MCF 10A (cell line): ENCODE results near the gene PEBP1. TPM values are rescaled to one million over a fixed set of nuclear protein-coding genes. Genes with fewer than 3 reads are reported as not detected.
A peak's percentile ranks its signal among the peaks of the same experiment; 100 is the strongest.

Experiments used
- BruUV-seq: library from RNA; stranded (reverse); fragments of 400-500 nt; replicated peaks from 2 replicates; lab custom pipeline; 2021; lab: Mats Ljungman, UMichigan
- CTCF ChIA-PET: fragments of 300-600 bp; sonication (Branson Sonifier 250); formaldehyde crosslinking; extraction: SDS; loops from one replicate; lab custom pipeline; 2021; ENCODE audit warnings: antibody characterized with exemption, inconsistent platforms; lab: Yijun Ruan, JAX
- POLR2A ChIA-PET: fragments of 300-600, 350-650 bp; sonication (Branson Sonifier 250); formaldehyde crosslinking; extraction: SDS; loops from one replicate; lab custom pipeline; 2020; ENCODE audit warnings: antibody characterized with exemption, inconsistent platforms; lab: Yijun Ruan, JAX
- DNase-seq: peaks from one replicate; pipeline ENCODE4 v3.0.0-alpha.2; 2018; ENCODE audit not compliant: unreplicated experiment
- H3K27ac Mint-ChIP-seq: one replicate; pipeline ENCODE4 v1.8.0; 2022; ENCODE audit warnings: mild to moderate bottlenecking, low read depth, mixed read lengths; ENCODE audit not compliant: unreplicated experiment
- H3K27me3 Mint-ChIP-seq: one replicate; pipeline ENCODE4 v1.8.0; 2022; ENCODE audit warnings: mixed read lengths; ENCODE audit not compliant: insufficient read depth, unreplicated experiment
- H3K36me3 Mint-ChIP-seq: one replicate; pipeline ENCODE4 v1.8.0; 2022; ENCODE audit warnings: mild to moderate bottlenecking, moderate library complexity, mixed read lengths; ENCODE audit not compliant: insufficient read depth, unreplicated experiment
- H3K4me1 Mint-ChIP-seq: one replicate; pipeline ENCODE4 v1.8.0; 2022; ENCODE audit warnings: mixed read lengths; ENCODE audit not compliant: insufficient read depth, unreplicated experiment
- H3K4me3 Mint-ChIP-seq: one replicate; pipeline ENCODE4 v1.8.0; 2022; ENCODE audit warnings: mild to moderate bottlenecking, moderate library complexity, mixed read lengths; ENCODE audit not compliant: unreplicated experiment
- H3K9me3 Mint-ChIP-seq: one replicate; pipeline ENCODE4 v1.8.0; 2022; ENCODE audit warnings: mixed read lengths; ENCODE audit not compliant: unreplicated experiment
- intact Hi-C: fragments of 100-400 bp; cut with micrococcal nuclease; formaldehyde crosslinking; loops from 2 replicates; pipeline ENCODE4 v1.14.1; 2022
- total RNA-seq: library from RNA; stranded (reverse); gene quantifications from 2 replicates; pipeline ENCODE4 v1.2.3, GENCODE V29; 2022
- TF ChIP-seq, protein P1 (sequence below): fragments of 200-600 bp; IDR thresholded peaks from one replicate; pipeline ENCODE4 v1.8.0; 2022; ENCODE audit warnings: antibody characterized with exemption, mild to moderate bottlenecking; ENCODE audit not compliant: unreplicated experiment

Gene PEBP1
- total RNA-seq, 1 experiment from 2014 or later: 117 TPM

DNA sequence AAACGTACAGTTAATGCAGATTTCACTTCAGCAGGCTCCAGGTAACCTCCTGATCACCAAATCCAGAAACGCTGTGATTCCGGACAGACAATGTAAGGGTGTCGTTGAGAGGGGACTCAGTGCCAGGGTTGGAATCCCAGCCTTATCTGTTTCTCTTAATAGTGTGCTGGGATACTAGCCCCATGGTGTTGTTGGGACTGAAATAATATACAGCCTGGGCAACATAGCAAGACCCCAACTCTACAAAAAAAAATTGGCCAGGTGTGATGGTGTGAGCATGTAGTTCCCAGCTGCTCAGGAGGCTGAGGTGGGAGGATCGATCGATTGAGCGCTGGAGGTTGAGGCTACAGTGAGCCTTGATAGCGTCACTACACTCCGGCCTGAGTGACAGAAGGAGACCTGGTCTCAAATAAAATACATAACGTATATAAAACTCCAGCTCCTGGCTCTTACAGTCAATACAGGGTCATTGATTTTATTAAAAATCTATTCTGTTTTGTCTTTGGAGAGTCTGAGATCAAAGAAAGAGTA is 1.3 kb downstream of the PEBP1 start:
- peak overlapping the region; percentile 47 for H3K27ac Mint-ChIP-seq
- H3K27me3 Mint-ChIP-seq: no peaks in the 10 kb centered on the region
- H3K36me3 Mint-ChIP-seq: peaks cover 34% of the 10 kb centered on the region
- TF ChIP-seq, protein P1, sequence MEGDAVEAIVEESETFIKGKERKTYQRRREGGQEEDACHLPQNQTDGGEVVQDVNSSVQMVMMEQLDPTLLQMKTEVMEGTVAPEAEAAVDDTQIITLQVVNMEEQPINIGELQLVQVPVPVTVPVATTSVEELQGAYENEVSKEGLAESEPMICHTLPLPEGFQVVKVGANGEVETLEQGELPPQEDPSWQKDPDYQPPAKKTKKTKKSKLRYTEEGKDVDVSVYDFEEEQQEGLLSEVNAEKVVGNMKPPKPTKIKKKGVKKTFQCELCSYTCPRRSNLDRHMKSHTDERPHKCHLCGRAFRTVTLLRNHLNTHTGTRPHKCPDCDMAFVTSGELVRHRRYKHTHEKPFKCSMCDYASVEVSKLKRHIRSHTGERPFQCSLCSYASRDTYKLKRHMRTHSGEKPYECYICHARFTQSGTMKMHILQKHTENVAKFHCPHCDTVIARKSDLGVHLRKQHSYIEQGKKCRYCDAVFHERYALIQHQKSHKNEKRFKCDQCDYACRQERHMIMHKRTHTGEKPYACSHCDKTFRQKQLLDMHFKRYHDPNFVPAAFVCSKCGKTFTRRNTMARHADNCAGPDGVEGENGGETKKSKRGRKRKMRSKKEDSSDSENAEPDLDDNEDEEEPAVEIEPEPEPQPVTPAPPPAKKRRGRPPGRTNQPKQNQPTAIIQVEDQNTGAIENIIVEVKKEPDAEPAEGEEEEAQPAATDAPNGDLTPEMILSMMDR: no peak
- TSS peak; percentile 61 for BruUV-seq
- CTCF ChIA-PET: interaction anchor here (0.7 to 4.1 kb wide), 9 partner anchors 17 to 294 kb away, joined by 3 to 29 read pairs (median 4); partner anchors contain the start of genes SUDS3 and VSIG10
- POLR2A ChIA-PET: interaction anchor here (0.5 to 3.7 kb wide), 10 partner anchors 16 to 1325 kb away, joined by 3 to 33 read pairs (median 8); partner anchors contain the start of genes SUDS3, TAOK3, VSIG10 and WSB2
- H3K4me3 Mint-ChIP-seq: peak overlapping the region; percentile 84
- DNase-seq: no peak
- no peaks in the 10 kb centered on the region for H3K9me3 Mint-ChIP-seq
- intact Hi-C loops: no loop called here
- H3K4me1 Mint-ChIP-seq: peaks cover 7% of the 10 kb centered on the region

GRCh38 chr12:118140825-118141224 is 4.9 kb downstream of the PEBP1 start:
- H3K36me3 Mint-ChIP-seq: peaks cover 70% of the 10 kb centered on the region
- no peak overlapping the region for H3K4me3 Mint-ChIP-seq
- H3K27ac Mint-ChIP-seq: no peak overlapping the region
- no peaks in the 10 kb centered on the region for H3K9me3 Mint-ChIP-seq
- intact Hi-C loops: no loop called here
- no TSS peak for BruUV-seq
- H3K27me3 Mint-ChIP-seq: no peaks in the 10 kb centered on the region
- TF ChIP-seq, protein P1: no peak
- ChIA-PET POLR2A (interaction anchor here (1.5 kb wide), 1 partner anchor 9 kb away, joined by 4 read pairs; no protein-coding TSS in a partner anchor), CTCF (interaction anchor here (0.6 to 3.1 kb wide), 7 partner anchors 17 to 266 kb away, joined by 3 to 21 read pairs (median 9); partner anchors contain the start of gene SUDS3)
- no peak for DNase-seq
- peaks cover 10% of the 10 kb centered on the region for H3K4me1 Mint-ChIP-seq

DNA sequence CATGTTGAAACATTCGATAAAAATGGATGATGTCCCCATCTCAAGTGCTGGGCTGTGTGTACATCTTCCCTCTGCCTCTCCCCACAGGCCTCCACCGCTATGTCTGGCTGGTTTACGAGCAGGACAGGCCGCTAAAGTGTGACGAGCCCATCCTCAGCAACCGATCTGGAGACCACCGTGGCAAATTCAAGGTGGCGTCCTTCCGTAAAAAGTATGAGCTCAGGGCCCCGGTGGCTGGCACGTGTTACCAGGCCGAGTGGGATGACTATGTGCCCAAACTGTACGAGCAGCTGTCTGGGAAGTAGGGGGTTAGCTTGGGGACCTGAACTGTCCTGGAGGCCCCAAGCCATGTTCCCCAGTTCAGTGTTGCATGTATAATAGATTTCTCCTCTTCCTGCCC is 8.6 kb downstream of the PEBP1 start:
- no peak for DNase-seq
- Mint-ChIP-seq H3K36me3 (peaks cover 96% of the 10 kb centered on the region), H3K27me3 (no peaks in the 10 kb centered on the region), H3K9me3 (no peaks in the 10 kb centered on the region), H3K4me1 (peaks cover 5% of the 10 kb centered on the region), H3K4me3 (no peak overlapping the region), H3K27ac (no peak overlapping the region)
- CTCF ChIA-PET: interaction anchor here (0.6 to 1.4 kb wide), 3 partner anchors 9 to 269 kb away, joined by 3 to 4 read pairs (median 3); partner anchors contain the start of gene PEBP1
- no TSS peak for BruUV-seq
- intact Hi-C loops: no loop called here
- TF ChIP-seq, protein P1: no peak
- POLR2A ChIA-PET: no interaction called here

GRCh38 chr12:118145113-118145797 is 9.3 kb downstream of the PEBP1 start:
- POLR2A ChIA-PET: no interaction called here
- intact Hi-C loops: no loop called here
- DNase-seq: no peak
- TF ChIP-seq, protein P1: no peak
- Mint-ChIP-seq H3K4me1 (peaks cover 5% of the 10 kb centered on the region), H3K36me3 (peaks cover 95% of the 10 kb centered on the region), H3K27me3 (no peaks in the 10 kb centered on the region), H3K27ac (no peak overlapping the region), H3K4me3 (no peak overlapping the region), H3K9me3 (no peaks in the 10 kb centered on the region)
- CTCF ChIA-PET: interaction anchor here (0.6 to 1.4 kb wide), 3 partner anchors 9 to 270 kb away, joined by 3 to 4 read pairs (median 3); partner anchors contain the start of gene PEBP1
- BruUV-seq: TSS peak; percentile 86
